H7 (cell line): Measurements from ENCODE around the gene KLHDC3. TPM values are rescaled to one million over a fixed set of nuclear protein-coding genes. Genes with fewer than 3 reads are reported as not detected.
"Not testable (repeated sequence)": the region's sequence is repeated elsewhere in the genome, so short reads cannot be mapped to it uniquely, and the experiment has no call there.

Source experiments
- DNase-seq: peaks from one replicate; pipeline ENCODE4 v3.0.0; 2012
- H3K27me3 ChIP-seq: 2 replicates; pipeline ENCODE4 v1.6.0; 2011; ENCODE audit warnings: mild to moderate bottlenecking, low read length; ENCODE audit not compliant: control insufficient read depth, insufficient read depth
- H3K36me3 ChIP-seq: replicated peaks from 2 replicates; pipeline ENCODE4 v1.5.1; 2011; ENCODE audit warnings: low read length; ENCODE audit not compliant: control insufficient read depth, insufficient read depth
- H3K4me3 ChIP-seq: 2 replicates; pipeline ENCODE4 v1.5.1; 2011; ENCODE audit warnings: low read depth, mild to moderate bottlenecking, control low read depth, low read length, moderate library complexity; ENCODE audit not compliant: insufficient read depth
- total RNA-seq: library from RNA; depleted of rRNA; stranded (reverse); fragments of >200 nt; shearing (Covaris generic); gene quantifications from 2 replicates; pipeline ENCODE4 v1.2.3, GENCODE V29; 2014

Gene KLHDC3
- total RNA-seq, 1 experiment from 2014 or later = 253 TPM

DNA sequence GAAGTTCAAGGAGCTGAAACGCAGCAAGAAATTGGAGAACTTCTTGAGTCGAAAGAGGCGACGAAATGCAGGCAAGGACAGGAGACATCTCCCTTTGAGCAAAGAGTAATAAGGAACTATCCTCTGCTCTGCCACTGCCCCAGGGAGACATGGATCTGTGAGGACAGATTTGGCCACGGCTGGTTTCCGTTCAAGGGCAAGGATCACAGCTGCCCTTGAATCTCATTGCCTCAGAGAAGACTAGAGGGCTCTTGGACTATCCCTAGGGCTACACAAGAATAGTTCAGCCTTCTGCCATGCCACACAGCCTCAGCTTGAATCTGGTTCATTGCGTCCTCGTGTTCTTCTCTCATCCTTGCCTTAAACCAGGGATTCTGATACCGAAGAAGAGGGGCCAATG is 15.1 kb downstream of the KLHDC3 start:
- no peak for DNase-seq
- Histone ChIP-seq H3K4me3 (no peak overlapping the region), H3K36me3 (peaks cover 43% of the 10 kb centered on the region), H3K27me3 (no peaks in the 10 kb centered on the region)

- no peak overlapping the region for H3K4me3 ChIP-seq
- H3K27me3 ChIP-seq = no peaks in the 10 kb centered on the region
- peaks cover 28% of the 10 kb centered on the region for H3K36me3 ChIP-seq
- DNase-seq = no peak
These were observed 18.3 kb downstream of the KLHDC3 start for GRCh38 chr6:43032326-43032725.

DNA sequence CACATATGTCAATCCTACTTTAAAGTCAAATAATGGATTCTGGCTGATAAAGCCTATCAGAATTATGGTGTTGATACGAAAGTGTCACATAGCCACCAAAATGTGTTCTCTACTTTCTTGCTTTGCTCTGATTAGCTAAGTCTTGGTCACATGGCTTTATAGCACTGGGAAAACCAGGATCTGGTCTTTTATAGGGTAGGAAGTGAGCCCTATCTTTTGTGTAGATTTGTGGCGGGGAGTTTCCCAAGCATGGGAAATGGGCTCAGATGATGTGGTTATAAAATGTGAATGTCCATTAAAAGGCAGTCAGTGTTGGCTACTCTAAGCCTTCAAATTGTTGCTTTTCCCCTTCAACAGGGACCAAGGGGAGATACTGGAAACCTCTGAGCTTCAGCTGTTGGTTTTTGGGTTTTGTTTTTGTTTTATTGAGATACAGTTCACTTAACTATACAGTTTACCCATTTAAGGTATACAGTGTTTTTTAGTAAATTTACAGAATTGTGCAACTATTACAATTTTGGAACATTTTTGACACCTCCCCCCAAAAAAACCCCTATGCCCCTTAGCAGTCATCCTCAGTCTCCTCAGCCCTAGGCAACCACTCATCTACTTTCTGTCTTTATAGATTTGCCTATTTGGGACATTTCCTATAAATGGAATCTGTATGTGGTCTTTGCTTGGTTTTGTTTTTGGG is 19.6 kb downstream of the KLHDC3 start:
- Histone ChIP-seq H3K27me3 (no peaks in the 10 kb centered on the region), H3K36me3 (peaks cover 27% of the 10 kb centered on the region), H3K4me3 (no peak overlapping the region)
- DNase-seq = no peak

- DNase-seq = no peak
- Histone ChIP-seq H3K27me3 (no peaks in the 10 kb centered on the region), H3K36me3 (peaks cover 24% of the 10 kb centered on the region), H3K4me3 (no peak overlapping the region)
These were observed 20.1 kb downstream of the KLHDC3 start for GRCh38 chr6:43034190-43034525.

GRCh38 chr6:43035495-43036194 is 21.6 kb downstream of the KLHDC3 start:
- no peak for DNase-seq
- H3K36me3 ChIP-seq = peaks cover 20% of the 10 kb centered on the region
- H3K4me3 ChIP-seq = no peak overlapping the region
- H3K27me3 ChIP-seq = no peaks in the 10 kb centered on the region

DNA sequence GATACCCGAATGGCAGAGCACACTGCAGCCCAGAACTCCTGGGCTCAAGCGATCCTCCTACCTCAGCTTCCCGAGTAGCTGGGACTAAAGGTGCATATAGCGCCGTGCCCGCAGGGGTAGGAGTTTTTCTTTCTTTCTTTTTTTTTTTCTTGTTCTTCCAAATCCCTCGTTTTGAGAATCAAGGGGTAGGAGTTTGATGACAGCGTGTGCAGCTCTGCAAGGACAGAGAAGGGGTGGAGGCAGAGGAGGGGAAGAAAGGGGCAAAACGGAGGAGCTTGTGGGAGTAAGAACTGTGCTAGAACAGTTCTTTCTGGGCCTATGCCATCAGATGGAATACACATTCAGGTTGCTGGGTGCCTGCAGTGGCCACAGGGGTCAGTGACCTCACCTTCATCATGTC is 22.7 kb downstream of the KLHDC3 start:
- no peak for DNase-seq
- Histone ChIP-seq H3K36me3 (peaks cover 23% of the 10 kb centered on the region), H3K4me3 (no peak overlapping the region), H3K27me3 (no peaks in the 10 kb centered on the region)

GRCh38 chr6:43037197-43037596 is 23.1 kb downstream of the KLHDC3 start:
- no peak overlapping the region for H3K4me3 ChIP-seq
- no peak for DNase-seq
- peaks cover 23% of the 10 kb centered on the region for H3K36me3 ChIP-seq
- H3K27me3 ChIP-seq = no peaks in the 10 kb centered on the region

DNA sequence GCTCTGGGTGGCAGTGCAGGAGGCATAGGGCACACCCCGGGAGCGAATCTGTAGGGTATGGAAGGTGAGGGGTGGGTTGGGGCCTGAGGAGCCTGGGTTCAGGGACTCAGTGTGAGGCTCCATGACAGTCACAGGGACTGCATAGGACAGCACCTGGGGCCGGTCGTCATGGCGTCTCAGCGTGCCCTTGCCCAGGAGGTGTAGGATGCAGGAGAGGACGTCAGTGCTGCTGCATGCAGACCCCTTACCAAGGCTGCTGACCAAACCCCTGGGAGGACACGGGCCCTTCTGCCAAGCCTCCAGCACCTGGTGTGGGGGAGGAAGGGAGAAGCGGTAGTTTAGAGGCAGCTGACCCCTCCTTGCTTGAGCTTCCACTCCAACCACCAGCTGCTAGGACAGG is 23.7 kb downstream of the KLHDC3 start:
- no peaks in the 10 kb centered on the region for H3K27me3 ChIP-seq
- H3K4me3 ChIP-seq = no peak overlapping the region
- peaks cover 24% of the 10 kb centered on the region for H3K36me3 ChIP-seq
- no peak for DNase-seq

GRCh38 chr6:43038727-43039126 is 24.7 kb downstream of the KLHDC3 start:
- Histone ChIP-seq H3K27me3 (no peaks in the 10 kb centered on the region), H3K36me3 (peaks cover 24% of the 10 kb centered on the region), H3K4me3 (no peak overlapping the region)
- no peak for DNase-seq

- no peak for DNase-seq
- Histone ChIP-seq H3K27me3 (no peaks in the 10 kb centered on the region), H3K36me3 (peaks cover 23% of the 10 kb centered on the region), H3K4me3 (no peak overlapping the region)
These were observed 26.7 kb downstream of the KLHDC3 start for GRCh38 chr6:43040542-43041257.

DNA sequence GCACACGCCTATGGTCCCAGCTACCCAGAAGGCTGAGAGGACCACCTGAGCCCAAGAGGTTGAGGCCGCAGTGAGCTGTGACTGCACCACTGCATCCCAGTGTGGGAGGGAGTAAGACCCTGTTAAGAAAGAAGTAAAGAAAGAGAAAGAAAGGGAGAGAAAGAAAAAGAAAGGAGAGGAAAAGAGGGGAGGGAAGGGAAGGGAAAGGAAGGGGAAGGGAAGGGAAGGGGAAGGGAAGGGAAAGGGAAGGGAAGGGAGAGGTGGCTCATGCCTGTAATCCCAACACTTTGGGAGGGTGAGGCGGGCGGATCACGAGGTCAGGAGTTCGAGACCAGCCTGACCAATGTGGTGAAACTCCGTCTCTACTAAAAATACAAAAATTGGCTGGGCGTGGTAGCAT is 27.4 kb downstream of the KLHDC3 start:
- DNase-seq, H3K27me3 ChIP-seq, H3K4me3 ChIP-seq: not testable (repeated sequence)
- H3K36me3 ChIP-seq = peaks cover 24% of the 10 kb centered on the region

DNA sequence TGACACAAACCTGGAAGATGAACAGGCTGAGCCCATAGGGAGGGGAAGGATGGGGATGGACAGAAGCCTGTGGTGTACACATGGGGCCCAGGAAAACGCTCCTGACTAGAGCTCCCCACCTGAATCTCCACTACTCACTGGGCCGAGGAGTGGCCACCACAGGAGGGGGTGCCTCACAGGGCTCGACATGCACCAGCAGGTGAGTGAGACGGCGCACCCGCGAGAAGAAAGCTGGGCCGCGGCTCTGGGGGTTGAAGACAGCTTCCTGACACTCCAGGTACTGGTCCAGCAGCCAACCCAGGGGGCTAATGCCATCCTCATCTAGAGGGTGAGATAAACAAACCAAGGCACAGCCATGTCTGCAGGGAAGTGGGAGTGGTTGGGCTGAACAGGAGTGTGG is 29.3 kb downstream of the KLHDC3 start:
- no peak for DNase-seq
- H3K27me3 ChIP-seq = no peaks in the 10 kb centered on the region
- H3K4me3 ChIP-seq = no peak overlapping the region
- H3K36me3 ChIP-seq = peaks cover 23% of the 10 kb centered on the region

DNA sequence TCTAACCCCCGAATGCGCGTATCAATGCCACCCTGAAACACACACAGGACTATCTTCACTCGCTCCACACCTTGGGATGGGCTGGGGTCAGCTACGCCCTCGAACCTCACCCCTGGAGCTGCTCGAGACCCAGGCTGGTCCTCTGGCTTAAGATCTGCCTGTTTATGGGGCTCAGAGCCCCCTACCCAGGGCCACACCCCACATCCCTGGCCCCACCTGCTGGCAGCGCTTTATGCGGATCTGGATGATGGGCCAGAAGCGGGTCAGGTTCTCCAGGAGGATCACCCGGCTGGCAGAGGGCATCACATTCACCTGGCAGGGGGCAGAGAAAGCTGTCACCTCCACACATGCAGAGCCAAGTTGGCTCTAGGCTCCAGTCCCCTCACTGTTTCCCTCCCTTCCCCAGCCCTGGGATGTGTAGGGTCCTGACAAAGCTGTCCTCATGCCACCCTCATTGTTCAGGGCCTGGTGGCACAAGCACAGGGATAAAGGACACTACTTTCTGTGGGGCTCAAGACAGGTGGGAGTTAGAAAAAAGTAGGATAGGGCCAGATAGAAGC is 31.4 kb downstream of the KLHDC3 start:
- no peak for DNase-seq
- Histone ChIP-seq H3K4me3 (no peak overlapping the region), H3K27me3 (no peaks in the 10 kb centered on the region), H3K36me3 (peaks cover 29% of the 10 kb centered on the region)

DNA sequence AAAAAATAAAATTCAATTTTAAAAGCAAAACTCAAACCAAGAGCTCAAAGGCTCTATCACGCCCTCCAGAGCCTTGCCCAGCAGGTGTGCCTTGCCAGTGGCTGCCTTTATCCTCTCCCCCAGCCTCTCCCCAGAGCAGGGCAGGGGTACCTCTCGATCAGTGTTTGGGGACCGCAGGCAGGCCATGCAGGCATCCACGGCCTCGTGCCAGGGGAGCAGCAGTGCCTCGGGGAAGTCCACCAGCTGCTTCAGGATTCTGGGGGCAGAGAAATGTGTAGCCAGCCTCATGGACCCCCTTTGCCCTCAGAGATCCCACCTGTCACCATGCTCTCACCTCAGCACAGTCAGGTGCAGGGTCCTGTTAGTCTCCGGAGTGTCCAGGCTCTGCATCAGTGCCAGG is 33.9 kb downstream of the KLHDC3 start:
- Histone ChIP-seq H3K4me3 (no peak overlapping the region), H3K36me3 (peaks cover 30% of the 10 kb centered on the region), H3K27me3 (no peaks in the 10 kb centered on the region)
- no peak for DNase-seq

GRCh38 chr6:43050981-43051380 is 36.9 kb downstream of the KLHDC3 start:
- Histone ChIP-seq H3K4me3 (no peak overlapping the region), H3K36me3 (peaks cover 27% of the 10 kb centered on the region)
- no peak for DNase-seq

More at GRCh38 chr6:43050981-43051380, 36.9 kb downstream of the KLHDC3 start:
- H3K27me3 ChIP-seq = no peaks in the 10 kb centered on the region
